HG03159 (cell line): Measurements from ENCODE around the gene FXYD6.
A peak's percentile ranks its signal among the peaks of the same experiment; 100 is the strongest.

ENCODE experiments used
- ATAC-seq: cut with Tn5 transposase; IDR thresholded peaks from one replicate; pipeline ENCODE4 v1.9.1; 2021; ENCODE audit warnings: mild to moderate bottlenecking, moderate library complexity; ENCODE audit not compliant: unreplicated experiment

The FXYD6 gene

GRCh38 chr11:117832511-117832910, 43.9 kb downstream of the FXYD6 start:
- ATAC-seq = no peak

GRCh38 chr11:117831661-117832415, 44.6 kb downstream of the FXYD6 start:
- ATAC-seq = no peak

GRCh38 chr11:117830674-117831351, 45.6 kb downstream of the FXYD6 start:
- no peak for ATAC-seq

GRCh38 chr11:117830072-117830471, 46.4 kb downstream of the FXYD6 start:
- ATAC-seq = no peak

GRCh38 chr11:117829369-117829725, 47.1 kb downstream of the FXYD6 start:
- no peak for ATAC-seq

- ATAC-seq = peak; percentile 63
These were observed 47.7 kb downstream of the FXYD6 start for GRCh38 chr11:117828611-117829368.

GRCh38 chr11:117827521-117828511, 48.6 kb downstream of the FXYD6 start:
- no peak for ATAC-seq

- no peak for ATAC-seq
These were observed 49.6 kb downstream of the FXYD6 start for GRCh38 chr11:117826832-117827231.

- ATAC-seq = no peak
These were observed 50.3 kb downstream of the FXYD6 start for GRCh38 chr11:117826190-117826570.

GRCh38 chr11:117825538-117826189, 50.8 kb downstream of the FXYD6 start:
- ATAC-seq = no peak

- ATAC-seq = no peak
These were observed 51.6 kb downstream of the FXYD6 start, which contains the start of gene FXYD2 for GRCh38 chr11:117824571-117825537. TSS of gene FXYD2 (minus strand) at chr11:117824744. CDS start at chr11:117824678, 66 bp downstream.

GRCh38 chr11:117823946-117824420, 52.5 kb downstream of the FXYD6 start:
- no peak for ATAC-seq

GRCh38 chr11:117823294-117823945, 53.0 kb downstream of the FXYD6 start:
- no peak for ATAC-seq

- ATAC-seq = no peak
These were observed 54.1 kb downstream of the FXYD6 start for GRCh38 chr11:117822074-117823033.

- no peak for ATAC-seq
These were observed 55.0 kb downstream of the FXYD6 start for GRCh38 chr11:117821431-117821830.

GRCh38 chr11:117820516-117820915, 55.9 kb downstream of the FXYD6 start:
- no peak for ATAC-seq

GRCh38 chr11:117820071-117820470, 56.4 kb downstream of the FXYD6 start:
- ATAC-seq = no peak
